SJSA1 (cell line): ENCODE results near the gene HSBP1. TPM values are rescaled to one million over a fixed set of nuclear protein-coding genes. Genes with fewer than 3 reads are reported as not detected.

Source experiments
- DNase-seq, 2 experiments: peaks; one replicate each; pipeline ENCODE4 v3.0.0-alpha.2; 2015 to 2020; ENCODE audit warnings: low spot score in 2 of 2, low read depth in 1 of 2
- H3K27ac ChIP-seq: fragments of 250-450 bp; sonication (Bioruptor Pico); 2 replicates; pipeline ENCODE4 v1.5.1; 2020; ENCODE audit warnings: mild to moderate bottlenecking, moderate library complexity
- H3K27me3 ChIP-seq: fragments of 250-450 bp; sonication (Bioruptor Pico); replicated peaks from 2 replicates; pipeline ENCODE4 v1.5.1; 2020; ENCODE audit warnings: mild to moderate bottlenecking, moderate library complexity
- H3K36me3 ChIP-seq: fragments of 250-450 bp; sonication (Bioruptor Pico); 2 replicates; pipeline ENCODE4 v1.5.1; 2020; ENCODE audit warnings: mild to moderate bottlenecking
- H3K4me1 ChIP-seq: fragments of 250-450 bp; sonication (Bioruptor Pico); replicated peaks from 2 replicates; pipeline ENCODE4 v1.6.1; 2021; ENCODE audit warnings: mild to moderate bottlenecking
- H3K4me3 ChIP-seq: fragments of 250-450 bp; sonication (Bioruptor Pico); 2 replicates; pipeline ENCODE4 v1.5.1; 2020; ENCODE audit warnings: mild to moderate bottlenecking
- H3K9me3 ChIP-seq: fragments of 250-450 bp; sonication (Bioruptor Pico); replicated peaks from 2 replicates; pipeline ENCODE4 v1.5.1; 2020; ENCODE audit warnings: mild to moderate bottlenecking
- total RNA-seq: library from RNA; depleted of rRNA; stranded (reverse); fragments of >200 nt; shearing (Covaris generic); gene quantifications from 2 replicates; pipeline ENCODE4 v1.2.3, GENCODE V29; 2014

The HSBP1 gene
- total RNA-seq, 1 experiment from 2014 or later: 54.3 TPM

DNA sequence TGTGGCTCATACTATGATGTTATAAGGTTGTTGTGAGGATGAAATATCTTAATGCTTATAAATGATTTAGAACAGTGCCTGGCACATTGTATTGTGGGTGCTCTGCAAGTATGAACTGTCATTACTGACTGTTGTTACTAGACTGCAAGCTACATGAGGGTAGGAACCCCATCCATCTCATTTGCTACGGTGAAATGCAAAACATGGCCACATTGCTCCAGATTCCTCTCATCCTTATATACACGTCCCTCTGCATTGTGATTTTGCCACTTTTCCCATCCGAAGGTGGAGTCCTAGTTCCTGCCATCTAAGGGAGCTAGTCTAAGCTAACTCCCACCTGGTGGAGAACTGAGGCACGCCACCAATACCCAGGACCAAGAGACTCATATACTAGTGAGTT, 29.8 kb downstream of the HSBP1 start:
- no peaks in the 10 kb centered on the region for H3K27me3 ChIP-seq
- H3K36me3 ChIP-seq: no peaks in the 10 kb centered on the region
- no peak overlapping the region for H3K27ac ChIP-seq
- peaks cover 14% of the 10 kb centered on the region for H3K4me1 ChIP-seq
- H3K4me3 ChIP-seq: no peak overlapping the region
- no peaks in the 10 kb centered on the region for H3K9me3 ChIP-seq
- no peak for DNase-seq

GRCh38 chr16:83838151-83838550, 30.4 kb downstream of the HSBP1 start:
- H3K36me3 ChIP-seq: no peaks in the 10 kb centered on the region
- H3K27me3 ChIP-seq: no peaks in the 10 kb centered on the region
- H3K9me3 ChIP-seq: no peaks in the 10 kb centered on the region
- no peak overlapping the region for H3K27ac ChIP-seq
- H3K4me1 ChIP-seq: peaks cover 14% of the 10 kb centered on the region
- no peak overlapping the region for H3K4me3 ChIP-seq
- DNase-seq: no peak

- Histone ChIP-seq H3K27me3 (no peaks in the 10 kb centered on the region), H3K9me3 (no peaks in the 10 kb centered on the region), H3K4me1 (peaks cover 14% of the 10 kb centered on the region), H3K4me3 (no peak overlapping the region), H3K27ac (no peak overlapping the region), H3K36me3 (no peaks in the 10 kb centered on the region)
- DNase-seq: no peak
Measured at GRCh38 chr16:83839561-83839960, 31.8 kb downstream of the HSBP1 start.

DNA sequence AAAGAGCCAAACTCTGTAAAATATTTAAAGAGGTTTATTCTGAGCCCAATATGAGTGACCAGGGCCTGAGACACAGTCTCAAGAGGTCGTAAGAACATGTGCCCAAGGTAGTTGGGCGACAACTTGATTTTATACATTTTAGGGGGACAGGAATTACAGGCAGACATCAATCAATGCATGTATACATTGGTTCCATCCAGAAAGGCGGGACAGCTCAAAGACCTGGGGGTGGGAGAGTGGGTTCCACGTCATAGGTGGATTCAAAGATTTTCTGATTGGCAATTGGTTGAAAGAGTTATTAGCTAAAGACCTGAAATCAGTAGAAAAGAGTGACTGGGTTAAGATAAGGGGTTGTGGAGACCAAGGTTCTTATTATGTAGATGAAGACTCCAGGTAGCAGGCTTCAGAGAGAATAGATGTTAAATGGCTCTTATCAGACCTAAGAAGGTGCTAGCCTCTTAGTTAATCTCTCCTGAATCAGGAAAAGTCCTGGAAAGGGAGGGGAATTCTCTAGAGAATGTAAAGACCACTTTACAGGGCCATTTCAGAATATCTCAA, 32.4 kb downstream of the HSBP1 start:
- no peak overlapping the region for H3K4me3 ChIP-seq
- peaks cover 13% of the 10 kb centered on the region for H3K4me1 ChIP-seq
- no peak overlapping the region for H3K27ac ChIP-seq
- no peaks in the 10 kb centered on the region for H3K27me3 ChIP-seq
- no peaks in the 10 kb centered on the region for H3K9me3 ChIP-seq
- H3K36me3 ChIP-seq: no peaks in the 10 kb centered on the region
- no peak for DNase-seq

DNA sequence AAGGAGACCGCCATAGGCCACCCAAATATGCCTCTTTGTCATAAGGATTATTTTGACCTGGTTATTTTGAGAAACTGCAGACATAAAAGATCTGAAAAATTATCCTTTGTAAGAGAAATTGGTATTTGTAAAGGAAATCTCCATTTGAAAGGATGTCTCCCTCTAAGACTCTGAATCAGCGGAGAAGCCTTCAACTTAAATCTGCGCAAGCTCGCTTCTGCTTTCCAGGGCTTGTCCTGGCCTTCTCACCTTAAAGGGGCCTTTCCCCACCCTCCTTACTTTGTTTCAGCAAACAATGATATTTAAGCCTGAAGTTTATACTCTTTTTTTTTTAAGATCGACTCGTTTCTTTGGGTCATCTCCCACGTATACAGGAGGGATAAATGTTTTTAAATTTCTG, 34.5 kb downstream of the HSBP1 start:
- Histone ChIP-seq H3K27me3 (no peaks in the 10 kb centered on the region), H3K36me3 (no peaks in the 10 kb centered on the region), H3K4me3 (no peak overlapping the region), H3K4me1 (no peaks in the 10 kb centered on the region), H3K9me3 (no peaks in the 10 kb centered on the region), H3K27ac (no peak overlapping the region)
- no peak for DNase-seq

- no peaks in the 10 kb centered on the region for H3K4me1 ChIP-seq
- no peak overlapping the region for H3K4me3 ChIP-seq
- H3K9me3 ChIP-seq: no peaks in the 10 kb centered on the region
- DNase-seq: no peak
- H3K27ac ChIP-seq: no peak overlapping the region
- no peaks in the 10 kb centered on the region for H3K27me3 ChIP-seq
- H3K36me3 ChIP-seq: no peaks in the 10 kb centered on the region
Measured at GRCh38 chr16:83842756-83843507, 35.2 kb downstream of the HSBP1 start.

DNA sequence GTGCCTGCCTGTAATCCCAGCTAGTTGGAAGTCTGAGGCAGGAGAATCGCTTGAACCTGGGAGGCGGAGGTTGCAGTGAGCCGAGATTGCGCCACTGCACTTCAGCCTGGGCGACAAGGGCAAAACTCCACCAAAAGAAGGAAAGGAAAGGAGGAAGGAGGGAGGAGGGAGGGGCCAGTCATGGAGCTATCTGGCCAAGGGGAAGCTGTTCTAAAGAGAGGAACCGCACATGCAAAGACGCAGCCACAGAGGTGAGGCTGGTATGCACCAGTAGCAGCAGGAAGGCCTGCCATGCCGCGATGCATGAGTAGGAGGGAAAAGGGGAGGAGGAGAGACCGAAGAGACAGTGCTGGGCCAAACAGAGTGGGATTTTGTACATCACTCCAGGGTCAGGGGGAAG, 35.9 kb downstream of the HSBP1 start:
- no peak for DNase-seq
- Histone ChIP-seq H3K4me1 (no peaks in the 10 kb centered on the region), H3K9me3 (no peaks in the 10 kb centered on the region), H3K27ac (no peak overlapping the region), H3K36me3 (no peaks in the 10 kb centered on the region), H3K27me3 (no peaks in the 10 kb centered on the region), H3K4me3 (no peak overlapping the region)

DNA sequence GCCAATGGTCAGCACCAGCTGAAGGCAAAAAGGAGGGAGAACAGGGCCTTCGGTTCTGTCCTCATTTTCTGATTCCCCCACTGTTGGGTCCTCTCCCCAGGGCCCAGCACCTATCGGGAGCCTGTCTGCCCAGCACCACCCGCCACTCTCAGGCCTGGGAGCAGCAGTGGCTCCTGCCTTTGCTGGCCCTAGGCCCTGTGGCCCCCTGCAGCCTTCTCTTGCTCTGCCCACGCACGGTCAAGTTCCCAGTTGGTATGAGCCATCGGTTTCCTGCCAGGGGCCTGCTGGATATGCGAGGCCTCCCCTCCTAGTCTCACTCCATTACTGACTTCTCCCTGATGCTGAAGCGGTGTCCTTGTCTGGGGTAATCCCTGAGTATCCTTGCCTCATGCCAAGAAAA, 37.5 kb downstream of the HSBP1 start:
- no peak for DNase-seq
- Histone ChIP-seq H3K27ac (no peak overlapping the region), H3K27me3 (no peaks in the 10 kb centered on the region; the same call in 1 of the 2 replicates), H3K9me3 (no peaks in the 10 kb centered on the region), H3K4me1 (no peaks in the 10 kb centered on the region), H3K36me3 (no peaks in the 10 kb centered on the region), H3K4me3 (no peak overlapping the region)

- H3K27me3 ChIP-seq: no peaks in the 10 kb centered on the region; the same call in 1 of the 2 replicates
- no peaks in the 10 kb centered on the region for H3K4me1 ChIP-seq
- H3K4me3 ChIP-seq: no peak overlapping the region
- H3K36me3 ChIP-seq: no peaks in the 10 kb centered on the region
- DNase-seq: no peak
- no peaks in the 10 kb centered on the region for H3K9me3 ChIP-seq
- no peak overlapping the region for H3K27ac ChIP-seq
Measured at GRCh38 chr16:83847371-83848225, 39.8 kb downstream of the HSBP1 start.

- Histone ChIP-seq H3K9me3 (no peaks in the 10 kb centered on the region), H3K4me3 (no peak overlapping the region), H3K4me1 (no peaks in the 10 kb centered on the region), H3K27ac (no peak overlapping the region), H3K36me3 (no peaks in the 10 kb centered on the region), H3K27me3 (no peaks in the 10 kb centered on the region; the same call in 1 of the 2 replicates)
- no peak for DNase-seq
Measured at GRCh38 chr16:83849421-83849820, 41.6 kb downstream of the HSBP1 start.

DNA sequence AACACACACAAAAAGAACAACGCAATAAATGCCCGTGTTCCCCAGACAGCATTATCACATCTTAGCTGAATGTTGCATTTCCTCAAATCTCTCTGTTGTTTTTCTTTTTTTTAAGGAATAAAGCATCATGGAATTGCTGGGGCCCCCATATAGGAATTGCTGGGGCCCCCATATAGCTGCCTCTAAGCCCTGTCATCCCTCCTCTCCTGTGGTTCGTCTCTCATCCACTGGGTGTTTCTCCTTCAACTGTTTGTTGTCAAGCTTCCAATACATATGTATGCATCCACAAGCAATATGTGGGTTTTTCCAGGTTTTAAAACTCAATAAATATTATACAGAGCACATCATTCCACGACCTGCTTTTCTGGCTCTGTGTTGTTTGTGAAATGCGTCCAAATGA, 43.2 kb downstream of the HSBP1 start:
- H3K27me3 ChIP-seq: no peaks in the 10 kb centered on the region; the same call in 1 of the 2 replicates
- H3K36me3 ChIP-seq: no peaks in the 10 kb centered on the region
- H3K9me3 ChIP-seq: no peaks in the 10 kb centered on the region
- H3K4me1 ChIP-seq: no peaks in the 10 kb centered on the region
- no peak for DNase-seq
- H3K27ac ChIP-seq: no peak overlapping the region
- no peak overlapping the region for H3K4me3 ChIP-seq

DNA sequence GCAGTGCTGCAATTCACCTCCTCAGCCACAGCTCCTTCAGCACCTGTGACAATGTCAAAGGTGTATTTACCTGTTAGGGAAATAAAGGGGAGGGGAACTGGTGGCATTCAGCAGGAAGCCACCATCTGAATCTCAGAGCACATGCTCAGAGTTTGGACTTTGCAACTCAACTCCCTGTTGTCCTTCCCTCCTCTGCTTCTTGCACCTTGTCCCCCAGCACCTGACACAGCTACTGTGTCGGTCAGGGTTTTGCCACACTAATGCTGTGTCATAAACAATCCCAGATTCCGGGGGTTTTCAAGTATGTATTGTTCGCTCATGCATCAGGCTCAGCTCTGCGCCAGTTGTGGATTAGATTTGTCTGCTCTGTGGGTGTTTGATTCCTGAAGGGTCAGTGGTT, 43.7 kb downstream of the HSBP1 start:
- DNase-seq: no peak
- no peak overlapping the region for H3K27ac ChIP-seq
- H3K36me3 ChIP-seq: no peaks in the 10 kb centered on the region
- no peaks in the 10 kb centered on the region for H3K4me1 ChIP-seq
- H3K4me3 ChIP-seq: no peak overlapping the region
- H3K9me3 ChIP-seq: no peaks in the 10 kb centered on the region
- H3K27me3 ChIP-seq: no peaks in the 10 kb centered on the region; the same call in 1 of the 2 replicates

- Histone ChIP-seq H3K27me3 (peaks cover 4% of the 10 kb centered on the region; the same call in 1 of the 2 replicates), H3K27ac (no peak overlapping the region), H3K4me3 (no peak overlapping the region), H3K36me3 (no peaks in the 10 kb centered on the region), H3K9me3 (no peaks in the 10 kb centered on the region), H3K4me1 (no peaks in the 10 kb centered on the region)
- no peak for DNase-seq
Measured at GRCh38 chr16:83852774-83853173, 45.0 kb downstream of the HSBP1 start.

DNA sequence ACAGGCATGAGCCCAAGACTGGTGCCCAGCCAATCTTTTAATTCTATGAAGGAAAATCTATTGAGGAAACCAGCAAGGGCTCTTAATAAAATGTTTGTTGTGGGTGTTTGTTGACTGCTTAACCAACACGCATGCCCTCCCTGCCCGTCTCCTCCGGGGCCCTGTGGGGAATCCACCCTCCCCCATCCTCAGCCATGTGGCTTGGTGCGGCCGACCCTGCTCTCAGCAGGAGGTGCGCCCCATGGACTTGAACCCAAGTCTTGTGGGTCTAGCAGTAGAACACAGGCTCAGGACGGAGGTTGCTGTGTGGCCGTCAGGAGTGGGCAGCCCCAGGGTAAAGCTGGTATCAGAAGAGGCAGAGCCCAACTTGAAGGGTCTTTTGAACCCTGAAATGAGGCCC, 46.1 kb downstream of the HSBP1 start:
- H3K36me3 ChIP-seq: no peaks in the 10 kb centered on the region
- no peak overlapping the region for H3K4me3 ChIP-seq
- no peaks in the 10 kb centered on the region for H3K4me1 ChIP-seq
- no peak overlapping the region for H3K27ac ChIP-seq
- H3K9me3 ChIP-seq: no peaks in the 10 kb centered on the region
- H3K27me3 ChIP-seq: peaks cover 6% of the 10 kb centered on the region; the same call in 1 of the 2 replicates
- no peak for DNase-seq
